T follicular helper cell (primary cell): ENCODE data around the gene PYGM.

Experiments
- DNase-seq: peaks from one replicate; pipeline ENCODE4 v3.0.0-alpha.2; 2020; ENCODE audit warnings: low read depth
- total RNA-seq, 2 experiments: gene quantifications; one replicate each; lab custom pipeline; 2026; lab: John Stamatoyannopoulos, UW

Gene PYGM
- 6.1 to 21.3 reads per million in 2 experiments for total RNA-seq

DNA sequence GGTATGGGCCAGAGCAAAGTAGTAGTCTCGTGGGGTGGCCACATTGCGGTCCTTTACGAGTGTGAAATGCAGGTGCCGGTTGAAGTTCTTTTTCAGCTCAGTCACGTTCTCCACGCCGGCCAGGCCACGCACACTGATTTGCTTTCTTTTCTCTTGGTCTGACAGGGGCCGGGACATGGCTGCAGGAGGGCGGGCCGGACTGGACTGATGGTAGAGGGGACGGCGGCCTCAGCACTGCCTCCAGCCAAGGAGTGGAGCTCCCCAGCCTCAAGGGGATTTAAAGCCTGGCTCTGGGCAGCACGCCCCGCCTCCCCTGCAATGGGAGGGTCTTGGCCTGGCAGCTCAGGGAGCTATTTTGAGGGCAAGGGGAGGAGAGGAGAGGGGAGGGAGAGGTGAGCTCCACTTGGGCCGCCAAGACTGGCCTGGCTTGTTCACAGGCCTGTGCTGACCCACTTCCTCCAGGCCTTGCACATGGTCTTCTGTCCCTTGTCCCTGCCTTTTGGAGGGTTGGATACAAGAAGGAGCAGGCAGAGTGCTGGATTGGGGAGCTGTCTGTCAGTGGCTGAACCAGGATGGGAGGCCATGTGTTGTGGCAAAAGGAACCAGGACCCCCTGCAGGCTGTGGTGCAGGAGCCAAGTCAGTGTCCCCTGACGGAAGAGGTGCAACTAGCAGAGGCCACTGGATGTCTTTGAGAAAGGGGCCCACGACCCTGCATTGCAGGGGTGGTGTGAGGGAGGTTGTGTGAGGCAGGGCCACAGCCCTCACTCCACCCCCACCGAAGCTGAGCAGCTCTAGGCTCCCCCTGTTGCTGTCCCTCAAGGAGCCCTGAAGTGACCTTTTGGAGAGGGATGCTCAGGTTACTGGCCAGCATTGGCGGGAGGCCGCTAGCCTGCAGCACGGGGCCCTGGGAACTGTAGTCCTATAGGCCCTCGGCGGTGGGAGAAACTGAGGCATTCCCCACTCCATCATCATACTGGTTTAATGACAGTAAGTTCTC, at the start of gene PYGM:
TSS of gene PYGM (minus strand) at position 253 of the 998 bp plus-strand sequence. CDS start at position 177, 76 bp downstream.
- no peak for DNase-seq

DNA sequence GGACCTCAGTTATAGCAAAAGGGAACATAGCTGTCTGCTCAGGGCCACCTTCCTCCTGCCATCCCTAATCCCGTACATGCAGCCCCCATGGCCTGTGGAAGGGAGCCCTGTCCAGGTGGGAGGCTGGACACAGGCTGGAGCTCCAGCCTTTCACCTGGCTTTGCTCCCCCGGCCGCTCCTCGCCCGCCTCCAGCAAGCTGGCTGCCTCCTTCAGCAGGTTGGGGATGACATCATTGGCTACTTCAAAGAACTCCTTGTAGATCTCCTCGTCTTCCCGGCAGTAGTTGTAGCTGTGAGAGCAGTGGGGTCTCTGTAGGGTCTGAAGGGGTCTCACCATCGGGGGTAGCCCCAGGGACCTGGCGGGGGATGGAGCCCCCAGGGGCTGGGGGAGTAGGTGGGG, 45.7 kb upstream of the PYGM start:
- no peak for DNase-seq

DNA sequence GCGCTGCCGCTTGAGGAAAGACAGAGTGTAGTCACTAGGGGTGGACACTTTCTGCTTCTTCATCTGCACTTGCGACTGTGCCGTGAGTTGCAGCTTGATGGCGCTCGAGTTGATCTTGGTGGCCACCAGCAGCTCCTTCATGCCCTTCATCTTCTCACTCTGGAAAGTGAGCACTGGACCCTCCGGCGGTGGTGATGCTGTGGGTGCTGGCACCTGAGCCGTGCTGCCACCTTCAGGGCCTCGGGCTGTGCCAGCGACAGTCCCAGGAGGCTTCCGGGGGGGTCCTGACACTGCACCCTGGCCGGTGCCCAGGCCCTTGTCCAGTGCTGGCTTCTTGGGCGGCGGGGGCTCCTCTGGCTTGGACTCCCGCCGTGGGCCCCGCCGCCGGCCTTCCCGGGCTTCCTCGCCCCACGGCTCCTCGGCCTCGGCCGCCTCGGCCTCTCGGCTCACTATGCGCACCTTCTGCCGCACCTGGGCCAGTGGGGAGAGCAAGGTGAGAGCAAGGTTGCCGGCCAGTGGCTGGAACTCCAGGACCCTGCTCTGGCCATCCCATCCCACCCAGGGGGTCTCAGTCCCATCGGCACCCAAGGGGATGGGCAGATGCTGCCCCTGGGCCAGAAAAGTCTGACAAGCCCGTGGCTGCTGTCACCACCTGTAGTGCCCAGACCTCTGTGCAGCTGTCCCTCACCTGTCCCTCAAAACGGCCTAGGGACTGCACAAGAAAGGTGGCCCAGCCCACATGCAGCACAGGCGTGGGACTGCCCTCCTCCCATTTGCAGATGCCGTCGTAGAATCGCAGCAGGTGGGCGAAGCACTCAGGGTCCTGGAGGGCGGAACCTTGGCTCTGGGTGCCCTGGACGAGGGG, 44.8 kb upstream of the PYGM start:
- no peak for DNase-seq

DNA sequence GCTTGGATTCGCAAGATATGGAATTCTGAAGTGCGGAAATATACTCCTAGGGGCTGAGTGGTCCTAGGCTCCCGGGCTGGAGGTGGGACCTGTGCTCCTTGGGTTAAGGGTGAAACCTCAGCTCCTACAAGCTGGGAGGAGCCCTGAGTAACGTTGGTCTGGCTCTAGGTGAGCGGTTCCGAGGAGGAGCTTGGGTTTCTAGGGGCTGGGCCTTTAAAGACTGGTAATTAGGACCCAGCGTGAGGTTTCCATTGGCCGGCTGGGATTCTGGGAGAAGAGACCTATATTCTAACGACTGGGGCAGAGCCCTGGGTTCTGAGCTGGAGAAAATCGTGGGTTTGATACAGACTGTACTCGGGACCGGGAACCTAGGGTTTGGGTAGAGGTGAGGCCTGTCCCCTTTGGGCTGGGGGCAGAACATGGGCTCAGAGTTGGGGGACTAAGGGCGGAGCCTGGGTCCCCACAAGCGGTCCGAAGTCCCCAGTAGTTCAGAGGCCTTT, 44.1 kb upstream of the PYGM start:
- DNase-seq, result no peak

DNA sequence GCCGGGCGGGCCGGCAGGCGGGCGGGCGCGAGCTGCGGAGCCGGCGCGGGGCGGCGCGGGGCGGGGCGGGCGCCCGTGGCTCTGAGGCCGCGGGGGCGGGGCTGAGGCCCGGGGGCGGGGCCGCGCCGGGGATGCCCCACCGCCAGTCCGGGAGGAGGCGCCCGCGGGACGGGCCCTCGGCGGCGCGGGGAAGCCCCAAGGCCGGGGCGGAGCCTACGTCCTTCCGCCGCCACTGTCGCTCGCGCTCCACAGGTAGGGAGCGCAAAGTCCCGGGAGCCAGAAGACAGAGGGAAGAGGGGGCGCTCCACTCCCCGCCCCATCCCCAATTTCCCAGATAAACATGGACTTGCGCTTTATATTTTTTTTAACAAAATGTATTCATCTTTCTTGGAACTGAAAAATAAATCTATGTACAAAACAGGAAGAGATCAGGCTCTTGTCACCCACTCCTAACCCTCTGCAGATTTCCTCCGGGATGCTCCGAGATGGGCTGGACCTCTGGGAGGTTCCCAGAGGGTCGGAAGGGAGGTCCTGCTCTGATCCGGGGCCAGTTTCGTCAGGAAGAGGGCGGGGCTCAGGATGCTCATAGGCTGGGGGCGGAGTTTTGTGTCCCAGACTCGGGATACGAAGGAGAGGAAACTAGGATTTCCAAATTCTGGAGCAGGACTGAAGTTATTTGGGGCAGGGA, 43.5 kb upstream of the PYGM start, which contains the start of gene MAP4K2:
TSS of gene MAP4K2 (minus strand) at position 57 of the 688 bp plus-strand sequence. CDS start 65 bp downstream, outside the sequence.
- DNase-seq, result peak; percentile 84

DNA sequence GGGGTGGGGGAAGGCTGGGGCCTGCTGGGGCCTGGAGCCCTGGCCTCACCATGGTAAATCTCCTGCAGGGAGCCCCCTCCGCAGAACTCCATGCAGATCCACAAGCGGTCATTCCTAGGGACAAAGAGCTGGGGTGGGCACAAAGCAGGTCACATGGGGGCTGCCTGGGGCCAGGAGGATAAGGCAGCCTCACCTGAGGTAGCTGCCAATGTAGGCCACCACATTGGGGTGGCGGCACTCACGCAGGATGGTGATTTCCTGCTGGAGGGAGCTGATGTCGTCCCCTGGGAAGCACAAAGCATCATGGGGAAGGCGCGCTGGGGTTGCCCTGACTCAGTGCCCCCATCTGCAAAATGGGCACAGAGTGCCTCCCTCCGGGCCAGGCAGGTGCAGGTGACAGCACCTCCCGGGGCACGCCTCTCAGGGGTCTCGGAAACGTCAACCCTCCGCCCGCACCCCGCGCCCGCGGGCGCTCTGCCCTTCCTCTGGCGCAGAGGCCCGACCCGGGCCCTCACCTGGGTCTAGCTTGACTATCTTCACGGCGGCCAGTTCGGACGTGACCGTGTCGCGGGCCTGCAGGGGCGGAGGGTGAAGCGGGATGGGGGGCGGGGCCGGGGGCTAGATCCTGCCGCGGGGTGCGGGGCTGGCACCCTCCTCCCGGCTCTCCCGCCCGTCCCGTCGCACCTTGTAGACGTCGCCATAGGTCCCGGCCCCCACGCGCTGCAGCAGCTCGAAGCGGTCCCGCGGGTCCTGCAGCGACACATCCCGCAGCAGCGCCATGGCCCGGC, 42.8 kb upstream of the PYGM start:
- no peak for DNase-seq

DNA sequence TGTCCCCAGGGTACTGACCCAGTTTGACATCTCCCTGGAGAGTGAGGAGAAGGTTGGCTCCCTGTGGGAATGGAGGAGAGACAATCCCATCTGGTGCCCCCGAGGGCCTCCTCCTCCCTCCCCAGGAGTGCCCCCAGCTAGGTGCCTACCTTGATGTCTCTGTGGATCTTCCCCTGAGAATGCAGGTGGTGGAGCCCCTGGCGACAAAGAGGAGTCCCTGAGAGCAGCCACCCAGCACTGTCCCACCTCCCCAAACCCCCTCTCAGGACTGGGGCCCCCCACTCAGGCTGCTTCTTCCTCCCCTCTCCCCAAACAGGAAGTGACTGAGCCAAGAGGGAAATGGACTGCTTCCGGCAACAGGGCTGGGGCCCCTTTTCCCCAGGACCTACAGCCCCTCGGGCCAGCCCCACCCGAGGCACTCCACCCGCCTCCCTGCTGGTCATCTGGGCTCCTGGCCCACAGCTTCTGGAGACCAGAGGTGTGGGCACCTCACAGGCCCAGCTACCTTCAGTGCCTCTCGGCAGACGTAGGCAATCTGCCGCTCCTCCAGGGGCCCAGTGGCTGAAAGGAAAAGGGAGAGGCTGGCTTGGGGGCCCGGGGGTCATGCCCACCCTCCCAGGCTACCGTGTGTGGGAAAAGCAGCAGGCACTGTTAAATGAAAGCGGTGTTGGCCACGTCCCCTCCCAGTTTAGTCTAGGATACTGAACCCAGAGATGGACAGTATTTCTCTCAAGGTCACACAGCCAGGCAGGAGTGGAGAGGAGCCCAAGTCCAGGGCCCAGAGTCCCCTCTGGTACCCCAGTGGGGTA, 42.0 kb upstream of the PYGM start:
- no peak for DNase-seq

DNA sequence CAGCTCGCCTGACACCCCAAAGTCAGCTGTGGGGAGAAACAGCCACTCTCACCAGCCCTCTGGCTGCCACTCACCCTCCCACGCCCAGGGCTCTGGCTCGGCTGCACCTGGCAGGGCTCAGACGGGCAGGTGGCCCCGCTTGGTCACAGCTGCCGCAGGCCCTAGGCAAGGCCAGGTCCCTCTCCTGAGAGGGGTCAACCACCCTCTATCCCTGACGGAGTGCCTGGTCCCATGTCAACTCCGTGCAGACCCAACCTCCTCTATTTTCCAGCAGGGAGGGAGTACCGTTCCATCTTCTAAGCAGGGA, 41.3 kb upstream of the PYGM start:
- no peak for DNase-seq

DNA sequence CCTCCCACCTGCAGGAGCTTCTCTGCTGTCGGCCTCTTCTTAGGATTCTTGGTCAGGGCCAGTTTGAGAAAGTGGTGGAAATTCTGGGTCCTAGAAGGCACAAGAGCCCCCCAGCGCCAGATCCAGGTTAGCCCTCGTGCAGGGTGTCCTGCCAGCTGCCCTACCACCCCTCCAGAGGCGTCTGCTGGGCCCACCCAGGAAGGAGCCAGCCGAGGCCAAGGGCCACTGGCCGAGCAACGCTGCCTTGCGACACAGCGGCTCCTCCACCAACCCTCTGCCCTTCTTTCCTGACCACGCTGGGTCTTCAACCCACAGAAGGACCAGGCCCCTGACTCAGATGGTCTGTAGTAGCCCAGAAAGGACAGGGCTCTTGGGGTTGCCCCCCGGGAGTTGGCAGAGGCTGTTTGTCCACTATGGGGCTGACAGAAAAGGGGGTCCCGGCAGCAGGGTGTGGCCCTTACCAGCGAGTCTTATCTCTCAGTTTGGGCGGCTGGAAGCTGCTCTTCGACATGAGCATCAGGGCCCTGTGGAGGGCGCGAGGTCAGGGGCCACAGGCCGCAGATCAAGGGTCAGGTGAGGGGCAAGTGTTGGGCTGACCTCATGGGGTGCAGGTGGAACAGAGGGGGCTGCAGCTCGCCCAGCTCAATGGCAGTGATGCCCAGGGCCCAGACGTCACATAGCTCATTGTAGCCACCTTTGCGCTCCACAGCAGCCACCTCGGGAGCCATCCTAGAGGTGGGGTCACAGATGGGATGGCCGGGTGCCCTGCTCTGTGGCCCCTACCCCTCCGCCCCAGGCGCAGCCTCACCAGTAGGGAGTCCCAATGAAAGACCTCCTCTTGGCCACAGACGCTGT, 40.8 kb upstream of the PYGM start:
- DNase-seq, result no peak

DNA sequence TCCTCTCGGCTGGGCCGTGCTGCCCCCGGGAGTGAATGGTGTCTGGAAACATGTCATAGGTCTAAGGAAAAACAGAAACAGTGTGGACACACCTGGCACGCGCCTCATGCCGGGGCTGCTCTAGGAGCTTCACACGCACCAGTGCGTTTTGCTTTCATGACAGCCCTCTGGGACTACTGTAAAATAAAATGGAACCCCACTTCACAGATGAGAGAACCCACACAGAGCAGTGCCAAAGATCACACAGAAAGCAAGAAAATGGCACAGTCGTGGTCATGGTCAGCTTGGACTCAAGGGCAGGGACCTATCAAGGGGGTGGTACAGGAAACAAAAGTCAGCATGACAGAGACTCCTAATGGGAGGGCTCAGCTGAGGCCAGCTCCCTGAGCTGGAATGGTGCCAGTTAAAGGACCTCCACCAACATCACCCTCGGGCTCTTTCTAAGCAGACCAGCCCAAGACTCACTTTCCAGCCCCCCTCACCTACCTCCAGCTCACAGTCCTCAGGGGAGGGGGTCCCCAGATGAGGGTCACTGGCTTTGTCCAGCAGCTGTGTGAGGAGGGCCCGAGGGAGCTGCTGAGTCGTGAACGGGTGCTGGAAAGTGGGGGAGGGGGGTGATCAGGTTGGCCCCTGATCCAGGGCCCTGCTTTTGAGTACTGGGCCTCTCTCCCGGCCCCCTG, 40.0 kb upstream of the PYGM start:
- no peak for DNase-seq

DNA sequence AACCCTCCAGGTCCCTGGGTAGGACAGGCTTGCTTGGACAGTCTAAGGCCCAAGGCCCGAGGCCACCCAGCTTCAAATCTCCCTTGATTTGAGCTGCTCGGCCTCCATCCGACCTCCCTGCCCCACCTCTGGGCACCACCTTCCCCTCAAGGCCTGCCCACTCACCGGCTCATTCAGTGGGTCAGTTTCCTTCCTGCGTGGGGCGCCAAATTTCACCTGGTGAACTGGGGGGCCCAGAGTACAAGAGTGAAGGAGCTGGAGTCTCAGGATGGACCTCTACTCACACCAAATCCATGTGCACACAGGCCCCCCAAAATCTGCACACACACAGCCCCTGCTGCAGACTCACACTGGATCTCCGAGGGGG, 39.5 kb upstream of the PYGM start:
- no peak for DNase-seq

DNA sequence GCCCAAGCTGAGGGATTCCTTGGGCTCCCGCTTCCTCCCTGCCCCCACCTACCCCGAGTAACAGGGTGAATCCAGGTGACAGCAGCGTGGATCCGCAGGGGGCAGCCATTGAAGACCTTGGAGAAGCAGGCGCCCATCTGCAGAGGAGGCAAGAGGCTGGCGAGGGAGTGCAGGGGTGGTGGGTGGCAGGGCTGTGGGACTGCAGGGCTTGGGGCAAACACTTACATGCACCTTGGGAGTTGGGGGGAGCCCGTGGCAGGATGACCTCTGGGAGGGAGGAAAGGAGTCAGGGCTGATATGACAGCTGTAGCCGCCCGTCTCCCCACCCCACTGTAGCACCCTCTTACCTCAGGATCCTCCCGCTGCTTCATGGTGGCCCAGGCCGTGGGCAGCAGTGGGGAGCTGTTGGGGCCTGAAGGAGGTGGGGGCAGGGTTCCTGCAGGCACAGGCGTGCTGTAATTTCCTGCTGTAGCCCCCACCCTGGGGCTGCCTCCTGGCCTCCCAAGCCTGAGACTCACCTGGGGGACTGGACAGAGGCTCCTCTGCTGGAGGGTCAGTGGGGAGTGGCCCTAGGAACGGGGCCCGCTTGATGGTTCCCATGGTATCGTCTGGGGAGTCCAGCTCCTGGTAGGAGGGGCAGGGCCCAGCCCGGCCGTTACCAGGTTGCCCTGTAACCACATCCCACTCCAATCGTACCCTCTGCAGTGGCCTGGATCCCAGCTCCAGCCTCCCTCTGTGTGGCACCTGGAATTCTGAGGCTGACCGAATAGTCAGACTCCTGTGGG, 37.2 kb upstream of the PYGM start:
- DNase-seq, result no peak

DNA sequence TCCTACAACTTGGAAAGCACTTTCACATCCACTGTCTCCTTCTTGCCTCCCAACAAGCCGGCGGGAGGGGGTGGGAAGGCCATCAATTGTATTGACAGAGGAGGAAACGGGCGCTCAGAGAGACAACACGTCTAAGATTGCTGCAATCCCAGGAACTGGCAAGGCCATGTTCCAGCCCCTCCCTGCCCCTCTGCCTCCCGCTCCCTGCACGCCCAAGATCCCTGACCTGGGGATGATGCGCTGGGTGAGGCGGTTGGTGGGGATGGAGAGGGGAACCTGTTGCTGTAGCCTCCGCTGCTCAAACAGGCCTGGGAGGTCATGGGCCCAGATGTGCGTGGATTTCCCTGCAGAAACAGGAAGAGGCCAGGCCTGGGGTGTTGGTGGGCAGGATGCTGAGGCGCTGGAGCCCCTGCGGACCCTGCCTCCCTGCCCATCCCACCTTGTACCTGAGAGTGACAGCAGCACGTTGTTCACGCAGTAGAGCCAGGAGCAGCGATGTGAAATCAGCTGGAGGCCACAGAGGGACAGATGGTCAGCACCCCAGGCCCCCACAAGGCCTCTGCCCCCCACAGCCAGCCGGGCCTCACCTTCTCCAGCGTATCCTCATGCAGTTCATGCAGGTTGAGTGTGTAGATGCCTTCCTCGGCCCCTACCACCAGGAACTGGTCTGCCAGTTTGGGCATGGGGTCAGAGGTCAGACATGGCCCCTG, 36.4 kb upstream of the PYGM start:
- DNase-seq, result no peak

DNA sequence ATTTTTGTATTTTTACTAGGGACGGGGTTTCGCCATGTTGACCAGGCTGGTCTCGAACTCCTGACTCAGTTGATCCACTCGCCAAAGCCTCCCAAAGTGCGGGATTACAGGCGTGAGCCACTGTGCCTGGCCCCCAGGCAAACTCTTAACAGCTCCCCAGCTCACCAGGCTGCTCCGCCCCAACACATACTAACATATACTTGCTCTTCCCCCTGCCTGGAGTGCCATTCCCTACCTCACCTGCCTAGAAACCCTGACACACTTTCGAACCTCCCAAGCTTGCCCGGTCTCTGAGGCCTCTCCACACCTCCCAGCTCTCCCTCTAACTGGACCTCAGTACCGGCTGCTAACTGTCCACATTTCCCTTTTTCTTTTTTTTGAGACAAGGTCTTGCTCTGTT, 34.8 kb upstream of the PYGM start:
- DNase-seq, result no peak

DNA sequence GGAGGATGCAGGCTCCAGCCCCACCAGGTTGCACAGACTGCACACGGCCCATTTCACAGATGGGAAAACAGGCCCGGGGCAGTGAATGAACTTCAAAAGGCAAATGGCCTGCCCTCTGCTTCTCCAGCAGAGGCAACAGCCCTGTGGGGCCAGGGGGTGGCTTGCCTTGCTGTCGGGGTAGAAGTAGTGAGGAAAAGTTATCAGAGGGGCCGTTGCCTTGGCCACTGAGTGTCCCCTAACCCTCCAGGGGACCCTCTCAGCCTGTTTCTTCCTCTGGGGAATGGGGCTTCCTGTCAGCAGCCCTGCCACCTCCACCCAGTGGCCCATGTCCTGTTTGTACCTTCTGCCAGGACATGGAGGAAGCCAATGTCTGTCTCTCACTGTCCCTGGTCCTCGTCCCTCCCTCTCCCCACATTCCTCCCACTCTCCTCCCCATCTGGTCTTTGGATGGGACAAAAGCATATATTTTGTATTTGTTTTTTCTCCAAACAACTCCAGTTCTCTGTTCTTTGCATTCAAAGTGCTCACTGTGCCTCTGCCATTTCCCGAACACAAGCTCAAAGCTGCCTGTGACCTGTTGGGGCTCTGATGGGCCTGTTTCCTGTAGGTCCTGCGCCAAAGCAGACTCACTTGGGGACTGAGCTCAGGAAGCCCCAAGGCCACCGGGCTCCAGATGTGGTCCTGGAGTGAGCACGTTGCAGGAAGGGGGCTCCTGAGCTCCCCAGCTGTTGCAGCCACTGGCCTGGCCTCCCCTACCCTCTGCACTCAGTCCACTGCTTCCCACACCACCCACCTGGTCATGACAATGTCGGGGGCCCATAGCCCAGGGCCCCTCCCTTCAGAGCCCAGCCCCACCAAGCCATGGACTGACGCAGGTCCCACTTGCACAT, 33.7 kb upstream of the PYGM start:
- no peak for DNase-seq

DNA sequence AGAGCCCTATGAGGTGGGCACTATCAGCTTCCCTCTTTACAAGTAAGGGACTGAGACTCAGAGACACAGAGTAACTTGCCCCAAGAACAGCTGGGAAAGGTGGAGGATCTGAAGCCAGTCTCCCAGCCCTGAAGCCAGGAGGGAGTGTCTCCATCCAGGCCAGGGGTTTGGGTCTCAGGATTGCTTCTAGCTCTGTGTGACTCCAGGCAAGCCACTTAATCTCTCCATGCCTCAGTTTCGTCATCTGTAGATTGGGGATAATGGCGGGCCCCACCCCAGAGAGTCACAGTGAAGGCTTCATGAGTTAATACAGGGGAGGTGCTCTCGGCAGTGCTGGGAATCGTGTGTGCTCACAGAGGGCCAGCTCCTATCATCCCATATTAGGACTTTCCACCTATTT, 32.7 kb upstream of the PYGM start:
- no peak for DNase-seq
